SU-DHL-6 (cell line): Measurements from ENCODE around the gene HSPA2.

ENCODE experiments used
- H2AFZ ChIP-seq: fragments of 200-600 bp; sonication (generic); 2 replicates; pipeline ENCODE4 v1.6.1; 2014; ENCODE audit warnings: low read depth, mild to moderate bottlenecking, moderate library complexity, mixed read lengths, antibody characterized with exemption, low read length; ENCODE audit not compliant: severe bottlenecking
- H3F3A ChIP-seq: fragments of 200-600 bp; shearing (Covaris generic); 2 replicates; pipeline ENCODE4 v1.6.0; 2016; ENCODE audit warnings: antibody characterized with exemption, mild to moderate bottlenecking; ENCODE audit not compliant: insufficient read depth
- H3K27ac ChIP-seq: fragments of 200-600 bp; sonication (generic); 2 replicates; pipeline ENCODE4 v1.5.1; 2016; ENCODE audit warnings: low read depth, mild to moderate bottlenecking, low read length, moderate library complexity, mixed read lengths
- H3K27me3 ChIP-seq: fragments of 200-600 bp; sonication (generic), shearing (Covaris generic); 2 replicates; pipeline ENCODE4 v1.6.0; 2014; ENCODE audit warnings: mild to moderate bottlenecking, low read length
- H3K36me3 ChIP-seq: fragments of 200-600 bp; sonication (generic); 2 replicates; pipeline ENCODE4 v1.6.1; 2014; ENCODE audit warnings: mild to moderate bottlenecking, low read length, mixed read lengths
- H3K4me2 ChIP-seq: fragments of 300-600, 200-600 bp; shearing (Covaris generic), sonication (generic); 2 replicates; pipeline ENCODE4 v1.6.0; 2014; ENCODE audit warnings: low read length, low read depth, mild to moderate bottlenecking; ENCODE audit not compliant: poor library complexity, severe bottlenecking
- H3K4me3 ChIP-seq: fragments of 200-600 bp; sonication (generic); 2 replicates; pipeline ENCODE4 v1.5.1; 2014; ENCODE audit warnings: antibody characterized with exemption, low read length, mild to moderate bottlenecking, mixed read lengths; ENCODE audit not compliant: insufficient read depth, poor library complexity, severe bottlenecking
- H3K79me2 ChIP-seq: fragments of 200-600 bp; sonication (generic); 2 replicates; pipeline ENCODE4 v1.6.1; 2014; ENCODE audit warnings: mild to moderate bottlenecking, low read length, moderate library complexity; ENCODE audit not compliant: insufficient read depth
- H3K9ac ChIP-seq: fragments of 200-600 bp; sonication (generic); 2 replicates; pipeline ENCODE4 v1.7.0; 2014; ENCODE audit warnings: mild to moderate bottlenecking, low read length
- H3K9me2 ChIP-seq: fragments of 200-600 bp; sonication (generic); replicated peaks from 2 replicates; pipeline ENCODE4 v1.6.1; 2014; ENCODE audit warnings: low read length; ENCODE audit not compliant: insufficient read depth
- H3K9me3 ChIP-seq: fragments of 200-600 bp; sonication (generic); 2 replicates; pipeline ENCODE4 v1.6.1; 2014; ENCODE audit warnings: low read length, mixed read lengths; ENCODE audit not compliant: insufficient read depth
- H4K20me1 ChIP-seq: fragments of 200-600 bp; sonication (generic); 2 replicates; pipeline ENCODE4 v1.6.1; 2014; ENCODE audit warnings: low read depth, mild to moderate bottlenecking, antibody characterized with exemption, low read length, moderate library complexity, mixed read lengths
- EZH2phosphoT487 ChIP-seq: fragments of 200-600 bp; sonication (generic), shearing (Covaris generic); conservative IDR thresholded peaks from 2 replicates; pipeline ENCODE4 v1.6.1; 2018; ENCODE audit warnings: mild to moderate bottlenecking, antibody characterized with exemption, low read length, moderate library complexity, mixed read lengths
- TF ChIP-seq, protein P1 (sequence below): fragments of 200-600 bp; sonication (generic); IDR thresholded peaks from one replicate; pipeline ENCODE4 v1.5.1; 2017; ENCODE audit warnings: antibody characterized with exemption, mild to moderate bottlenecking, low read length, moderate library complexity; ENCODE audit not compliant: insufficient read depth, poor library complexity, severe bottlenecking

HSPA2 gene

DNA sequence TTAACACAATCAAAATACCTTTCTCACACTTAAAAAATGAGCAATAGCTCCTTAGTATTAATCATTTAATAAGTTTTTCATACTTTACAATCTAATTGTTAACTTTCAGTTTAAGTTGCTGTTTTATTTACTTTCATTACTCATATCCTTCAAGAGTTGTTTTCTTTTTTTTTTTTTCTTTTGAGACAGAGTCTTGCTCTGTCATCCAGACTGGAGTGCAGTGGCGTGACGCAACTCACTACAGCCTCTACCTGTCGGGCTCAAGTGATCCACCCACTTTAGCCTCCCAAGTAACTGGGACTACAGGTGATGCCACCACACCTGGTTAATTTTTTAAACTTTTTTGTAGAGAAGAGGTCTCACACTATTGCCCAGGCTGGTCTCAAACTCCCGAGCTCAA, 19.8 kb upstream of the HSPA2 start:
- no peaks in the 10 kb centered on the region for H3K9me2 ChIP-seq
- H3K4me2 ChIP-seq: no peak overlapping the region
- H3K27ac ChIP-seq: no peak overlapping the region
- no peak overlapping the region for H3K4me3 ChIP-seq
- no peak overlapping the region for H2AFZ ChIP-seq
- no peak for TF ChIP-seq EZH2phosphoT487
- TF ChIP-seq, protein P1, sequence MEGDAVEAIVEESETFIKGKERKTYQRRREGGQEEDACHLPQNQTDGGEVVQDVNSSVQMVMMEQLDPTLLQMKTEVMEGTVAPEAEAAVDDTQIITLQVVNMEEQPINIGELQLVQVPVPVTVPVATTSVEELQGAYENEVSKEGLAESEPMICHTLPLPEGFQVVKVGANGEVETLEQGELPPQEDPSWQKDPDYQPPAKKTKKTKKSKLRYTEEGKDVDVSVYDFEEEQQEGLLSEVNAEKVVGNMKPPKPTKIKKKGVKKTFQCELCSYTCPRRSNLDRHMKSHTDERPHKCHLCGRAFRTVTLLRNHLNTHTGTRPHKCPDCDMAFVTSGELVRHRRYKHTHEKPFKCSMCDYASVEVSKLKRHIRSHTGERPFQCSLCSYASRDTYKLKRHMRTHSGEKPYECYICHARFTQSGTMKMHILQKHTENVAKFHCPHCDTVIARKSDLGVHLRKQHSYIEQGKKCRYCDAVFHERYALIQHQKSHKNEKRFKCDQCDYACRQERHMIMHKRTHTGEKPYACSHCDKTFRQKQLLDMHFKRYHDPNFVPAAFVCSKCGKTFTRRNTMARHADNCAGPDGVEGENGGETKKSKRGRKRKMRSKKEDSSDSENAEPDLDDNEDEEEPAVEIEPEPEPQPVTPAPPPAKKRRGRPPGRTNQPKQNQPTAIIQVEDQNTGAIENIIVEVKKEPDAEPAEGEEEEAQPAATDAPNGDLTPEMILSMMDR: no peak
- no peak overlapping the region for H3K9ac ChIP-seq
- H3K9me3 ChIP-seq: no peaks in the 10 kb centered on the region
- peaks cover 57% of the 10 kb centered on the region for H4K20me1 ChIP-seq
- H3K36me3 ChIP-seq: peaks cover 45% of the 10 kb centered on the region
- peaks cover 84% of the 10 kb centered on the region for H3K79me2 ChIP-seq
- no peaks in the 10 kb centered on the region for H3K27me3 ChIP-seq
- peaks cover 28% of the 10 kb centered on the region; the same call in 1 of the 2 replicates for H3F3A ChIP-seq

DNA sequence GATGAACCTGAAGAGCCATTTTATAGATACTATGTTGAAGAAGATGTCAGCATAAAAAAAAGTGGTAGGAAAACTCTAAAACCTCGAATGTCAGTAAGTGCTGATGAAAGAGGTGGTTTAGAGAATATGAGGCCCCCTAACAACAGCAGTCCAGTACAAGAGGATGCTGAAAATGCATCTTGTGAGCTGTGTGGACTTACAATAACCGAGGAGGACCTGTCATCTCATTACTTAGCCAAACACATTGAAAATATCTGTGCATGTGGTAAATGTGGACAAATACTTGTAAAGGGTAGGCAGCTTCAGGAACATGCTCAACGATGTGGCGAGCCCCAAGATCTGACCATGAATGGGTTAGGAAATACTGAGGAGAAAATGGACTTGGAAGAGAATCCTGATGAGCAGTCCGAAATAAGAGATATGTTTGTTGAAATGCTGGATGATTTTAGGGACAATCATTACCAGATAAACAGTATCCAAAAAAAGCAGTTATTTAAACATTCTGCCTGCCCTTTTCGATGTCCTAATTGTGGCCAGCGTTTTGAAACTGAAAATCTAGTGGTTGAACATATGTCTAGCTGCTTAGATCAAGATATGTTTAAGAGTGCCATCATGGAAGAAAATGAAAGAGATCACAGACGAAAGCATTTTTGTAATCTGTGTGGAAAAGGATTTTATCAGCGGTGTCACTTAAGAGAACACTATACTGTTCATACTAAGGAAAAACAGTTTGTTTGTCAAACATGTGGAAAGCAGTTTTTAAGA, 17.8 kb upstream of the HSPA2 start:
- Histone ChIP-seq H4K20me1 (peaks cover 45% of the 10 kb centered on the region), H3K79me2 (peaks cover 63% of the 10 kb centered on the region), H3K4me2 (no peak overlapping the region), H3K9me3 (no peaks in the 10 kb centered on the region), H2AFZ (no peak overlapping the region), H3K4me3 (no peak overlapping the region), H3K27ac (no peak overlapping the region), H3K9ac (no peak overlapping the region), H3F3A (peaks cover 24% of the 10 kb centered on the region; the same call in 1 of the 2 replicates), H3K36me3 (peaks cover 40% of the 10 kb centered on the region), H3K9me2 (no peaks in the 10 kb centered on the region), H3K27me3 (no peaks in the 10 kb centered on the region)
- TF ChIP-seq, protein P1: no peak
- TF ChIP-seq EZH2phosphoT487: no peak

DNA sequence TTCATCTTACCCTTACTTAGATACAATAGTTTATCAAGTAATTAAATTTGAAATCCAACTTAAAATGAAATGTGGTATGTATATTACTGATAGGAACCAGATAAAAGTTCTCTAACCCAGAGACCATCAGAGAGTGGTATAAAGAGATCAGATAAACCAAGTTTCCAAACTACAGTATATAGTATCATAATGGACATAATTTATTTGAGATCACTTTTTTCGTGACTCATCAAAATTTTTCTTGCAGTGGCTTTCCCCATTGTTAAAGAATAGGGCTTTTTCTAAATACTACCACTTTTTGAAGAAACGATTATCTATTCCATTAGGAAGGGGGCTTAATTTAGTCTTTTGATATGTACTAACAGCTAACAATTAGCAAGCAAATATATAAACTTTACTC, 15.2 kb upstream of the HSPA2 start:
- H3K4me2 ChIP-seq: no peak overlapping the region
- H3K36me3 ChIP-seq: peaks cover 40% of the 10 kb centered on the region
- H3K9ac ChIP-seq: no peak overlapping the region
- TF ChIP-seq EZH2phosphoT487: no peak
- TF ChIP-seq, protein P1: no peak
- no peaks in the 10 kb centered on the region for H3K9me3 ChIP-seq
- no peak overlapping the region for H2AFZ ChIP-seq
- H3K27ac ChIP-seq: no peak overlapping the region
- H4K20me1 ChIP-seq: peaks cover 43% of the 10 kb centered on the region
- H3K79me2 ChIP-seq: peaks cover 37% of the 10 kb centered on the region
- H3K4me3 ChIP-seq: no peak overlapping the region
- no peaks in the 10 kb centered on the region for H3K9me2 ChIP-seq
- peaks cover 33% of the 10 kb centered on the region; the same call in 1 of the 2 replicates for H3F3A ChIP-seq
- no peaks in the 10 kb centered on the region for H3K27me3 ChIP-seq
